BJ (cell line): ENCODE data around the gene MRPL48. TPM values are rescaled to one million over a fixed set of nuclear protein-coding genes. Genes with fewer than 3 reads are reported as not detected.
A peak's percentile ranks its signal among the peaks of the same experiment; 100 is the strongest.

Experiments used
- CTCF ChIA-PET: fragments of 350-600 bp; formaldehyde crosslinking; extraction: SDS; loops from one replicate; lab custom pipeline; 2021; ENCODE audit warnings: antibody characterized with exemption, inconsistent platforms; lab: Yijun Ruan, JAX
- POLR2A ChIA-PET: fragments of 300-600 bp; sonication (Branson Sonifier 250); formaldehyde crosslinking; extraction: SDS; loops from one replicate; lab custom pipeline; 2021; ENCODE audit warnings: antibody characterized with exemption; lab: Charles Lee
- DNase-seq: peaks from one replicate; pipeline ENCODE4 v3.0.0-alpha.2; 2011; ENCODE audit warnings: low read depth
- H3K27me3 ChIP-seq: 2 replicates; pipeline ENCODE4 v1.6.0; 2011; ENCODE audit warnings: low read length; ENCODE audit not compliant: control insufficient read depth, insufficient read depth
- H3K36me3 ChIP-seq: 2 replicates; pipeline ENCODE4 v1.5.1; 2011; ENCODE audit warnings: low read length; ENCODE audit not compliant: control insufficient read depth, insufficient read depth
- H3K4me3 ChIP-seq: 2 replicates; pipeline ENCODE4 v1.5.1; 2011; ENCODE audit warnings: low read depth, mild to moderate bottlenecking, control low read depth, low read length
- CTCF ChIP-seq: IDR thresholded peaks from 2 replicates; pipeline ENCODE4 v1.5.1; 2011; ENCODE audit warnings: low read depth, mild to moderate bottlenecking, control low read depth, inconsistent platforms, low read length, moderate library complexity; ENCODE audit not compliant: insufficient read depth
- polyA plus RNA-seq: library from polyadenylated mRNA; depleted of rRNA; stranded (reverse); fragments of >200 nt; gene quantifications from 2 replicates; pipeline ENCODE4 v1.2.3, GENCODE V29; 2011

The MRPL48 gene
- polyA plus RNA-seq, 1 experiment = 52.3 TPM

- no peak for TF ChIP-seq CTCF
- ChIA-PET CTCF (interaction anchor here (0.9 kb wide), 1 partner anchor 113 kb away, joined by 3 read pairs; no protein-coding TSS in a partner anchor), POLR2A (interaction anchor here (0.6 kb wide), 1 partner anchor 193 kb away, joined by 9 read pairs; no protein-coding TSS in a partner anchor)
- no peak for DNase-seq
- H3K36me3 ChIP-seq = no peaks in the 10 kb centered on the region
- peak overlapping the region; percentile 54 for H3K4me3 ChIP-seq
- no peaks in the 10 kb centered on the region for H3K27me3 ChIP-seq
Observed at GRCh38 chr11:73787051-73787642, 527 bp upstream of the MRPL48 start.

GRCh38 chr11:73789279-73789670 lies 1.6 kb downstream of the MRPL48 start:
- POLR2A ChIA-PET = no interaction called here
- CTCF ChIA-PET = no interaction called here
- Histone ChIP-seq H3K36me3 (no peaks in the 10 kb centered on the region), H3K4me3 (no peak overlapping the region), H3K27me3 (no peaks in the 10 kb centered on the region)
- no peak for TF ChIP-seq CTCF
- no peak for DNase-seq

GRCh38 chr11:73792584-73792983 lies 4.9 kb downstream of the MRPL48 start:
- H3K4me3 ChIP-seq = no peak overlapping the region
- CTCF ChIA-PET = no interaction called here
- DNase-seq = no peak
- H3K27me3 ChIP-seq = no peaks in the 10 kb centered on the region
- TF ChIP-seq CTCF = no peak
- H3K36me3 ChIP-seq = 0 out of 2 replicates have a peak, but pooled peaks cover 1% of the 10 kb centered on the region
- POLR2A ChIA-PET = no interaction called here

GRCh38 chr11:73795925-73796632 lies 8.4 kb downstream of the MRPL48 start:
- H3K36me3 ChIP-seq = 0 out of 2 replicates have a peak, but pooled peaks cover 1% of the 10 kb centered on the region
- no peak for TF ChIP-seq CTCF
- no peak for DNase-seq
- ChIA-PET CTCF (no interaction called here), POLR2A (no interaction called here)
- no peak overlapping the region for H3K4me3 ChIP-seq
- no peaks in the 10 kb centered on the region for H3K27me3 ChIP-seq

GRCh38 chr11:73797457-73797856 lies 9.8 kb downstream of the MRPL48 start:
- ChIA-PET CTCF (no interaction called here), POLR2A (no interaction called here)
- no peak for TF ChIP-seq CTCF

More at GRCh38 chr11:73797457-73797856, 9.8 kb downstream of the MRPL48 start:
- 0 out of 2 replicates have a peak, but pooled peaks cover 1% of the 10 kb centered on the region for H3K36me3 ChIP-seq
- no peak for DNase-seq
- no peak overlapping the region for H3K4me3 ChIP-seq
- H3K27me3 ChIP-seq = no peaks in the 10 kb centered on the region
